A549 (cell line): Measurements from ENCODE around the gene ARHGAP11B.

Experiments
- CTCF ChIP-seq: fragments of >200 bp; sonication (Bioruptor Twin); formaldehyde crosslinking; IDR thresholded peaks from 3 replicates; pipeline ENCODE4 v1.5.1; 2016
- EP300 ChIP-seq, 2 experiments: fragments of >200 bp; sonication (Bioruptor Twin); formaldehyde crosslinking; IDR thresholded peaks; 2 replicates in 1 of 2; 3 replicates in 1 of 2; pipeline ENCODE4 v1.6.1; 2016 to 2017
- POLR2A ChIP-seq: IDR thresholded peaks from 2 replicates; pipeline ENCODE4 v1.6.1; 2012; ENCODE audit warnings: mild to moderate bottlenecking, low read length
- RAD21 ChIP-seq, 2 experiments: fragments of >200 bp in 1 of 2; sonication (Bioruptor Twin) in 1 of 2; formaldehyde crosslinking in 1 of 2; IDR thresholded peaks in 1 of 2; conservative IDR thresholded peaks in 1 of 2; 2 replicates in 1 of 2; 3 replicates in 1 of 2; pipeline ENCODE4 v1.6.1; 2012 to 2018; ENCODE audit warnings: inconsistent platforms in 1 of 2

GRCh38 chr15:30675126-30675525 lies 49.2 kb downstream of the ARHGAP11B start:
- TF ChIP-seq CTCF (no peak), RAD21 (conservative IDR thresholded peaks at IDR 0.05 in 1 of 2, IDR thresholded peaks at IDR 0.05 in 1 of 2) (no peak), EP300 (IDR thresholded peaks at IDR 0.05) (no peak), POLR2A (no peak)
